Measurements from ENCODE around the gene ALDOA. TPM values are rescaled to one million over a fixed set of nuclear protein-coding genes. Genes with fewer than 3 reads are reported as not detected.
A peak's percentile ranks its signal among the peaks of the same experiment; 100 is the strongest.
"Not testable (repeated sequence)": the region's sequence is repeated elsewhere in the genome, so short reads cannot be mapped to it uniquely, and the experiment has no call there.

ALDOA gene
- polyA plus RNA-seq = 884 TPM

- H3K36me3 Mint-ChIP-seq = peaks cover 4% of the 10 kb centered on the region
- no peaks in the 10 kb centered on the region for H3K9me3 Mint-ChIP-seq
- H3K4me3 Mint-ChIP-seq = peak within 1 kb of the TSS; percentile 95 to 100 (median 100)
- peaks cover 13 to 18% (median 16%) of the 10 kb centered on the region in 3 donors for H3K4me1 Mint-ChIP-seq
- no peaks in the 10 kb centered on the region for H3K27me3 Mint-ChIP-seq
- peak within 1 kb of the TSS; percentile 97 to 100 (median 99) for H3K27ac Mint-ChIP-seq
Measured at GRCh38 chr16:30065102-30065942, at the start of gene ALDOA. TSS of gene ALDOA (plus strand) at chr16:30065760. CDS start at chr16:30066898, 1,138 bp downstream.

DNA sequence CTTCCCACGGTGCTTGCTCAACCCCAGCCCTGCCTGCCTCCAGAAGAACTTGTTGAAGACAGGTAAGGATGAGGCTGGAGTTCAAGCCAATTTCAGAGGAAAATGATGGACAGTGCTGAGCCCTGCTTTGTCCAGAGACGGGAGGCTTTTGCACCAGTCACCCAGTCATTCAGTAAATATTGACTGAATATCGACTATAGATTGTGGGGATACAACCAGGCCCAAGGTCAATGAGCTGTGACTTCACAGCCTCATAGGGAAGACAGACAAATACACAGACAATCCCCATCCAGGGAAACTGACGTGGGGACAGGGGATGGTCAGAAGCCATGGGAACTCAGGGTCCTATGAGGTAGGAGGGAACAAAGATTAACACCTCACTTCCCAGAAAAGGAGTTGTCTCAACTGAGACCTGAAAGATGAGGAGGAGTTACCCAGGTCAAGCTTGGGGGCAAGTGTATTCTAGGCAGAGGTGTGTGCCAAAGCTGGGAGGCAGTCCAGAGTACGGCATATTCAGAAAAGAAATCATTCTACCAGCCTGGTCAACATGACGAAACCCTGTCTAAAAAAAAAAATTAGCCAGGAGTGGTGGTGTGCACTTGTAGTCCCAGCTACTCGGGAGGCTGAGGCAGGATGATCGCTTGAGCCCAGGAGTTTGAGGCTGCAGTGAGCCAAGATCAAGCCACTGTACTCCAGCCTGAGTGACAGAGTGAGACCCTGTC is 48.8 kb upstream of the ALDOA start:
- H3K27ac Mint-ChIP-seq = no peak overlapping the region
- no peak overlapping the region for H3K4me3 Mint-ChIP-seq
- H3K9me3 Mint-ChIP-seq = no peaks in the 10 kb centered on the region
- H3K36me3 Mint-ChIP-seq = no peaks in the 10 kb centered on the region
- peaks cover 0 to 5% (median 5%) of the 10 kb centered on the region in 3 donors for H3K4me1 Mint-ChIP-seq
- peaks cover 11% of the 10 kb centered on the region for H3K27me3 Mint-ChIP-seq

DNA sequence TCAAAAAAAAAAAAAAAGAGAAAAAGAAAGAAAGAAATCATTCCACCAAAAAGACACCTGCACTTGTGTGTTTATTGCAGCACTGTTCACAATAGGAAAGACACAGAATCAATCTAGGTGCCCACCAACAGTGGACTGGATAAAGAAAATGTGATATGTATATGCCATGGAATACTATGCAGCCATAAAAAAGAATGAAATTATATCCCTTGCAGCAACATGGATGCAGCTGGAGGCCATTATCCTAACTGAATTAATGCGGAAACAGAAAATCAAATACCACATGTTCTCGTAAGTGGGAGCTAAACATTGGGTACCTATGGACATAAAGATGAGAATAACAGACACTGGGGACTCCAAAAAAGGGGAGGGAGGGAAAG is 48.3 kb upstream of the ALDOA start:
- H3K36me3 Mint-ChIP-seq = no peaks in the 10 kb centered on the region
- no peaks in the 10 kb centered on the region for H3K9me3 Mint-ChIP-seq
- H3K4me3 Mint-ChIP-seq = no peak overlapping the region
- no peak overlapping the region for H3K27ac Mint-ChIP-seq
- peaks cover 6% of the 10 kb centered on the region for H3K27me3 Mint-ChIP-seq
- peaks cover 0 to 4% (median 3%) of the 10 kb centered on the region in 3 donors for H3K4me1 Mint-ChIP-seq

DNA sequence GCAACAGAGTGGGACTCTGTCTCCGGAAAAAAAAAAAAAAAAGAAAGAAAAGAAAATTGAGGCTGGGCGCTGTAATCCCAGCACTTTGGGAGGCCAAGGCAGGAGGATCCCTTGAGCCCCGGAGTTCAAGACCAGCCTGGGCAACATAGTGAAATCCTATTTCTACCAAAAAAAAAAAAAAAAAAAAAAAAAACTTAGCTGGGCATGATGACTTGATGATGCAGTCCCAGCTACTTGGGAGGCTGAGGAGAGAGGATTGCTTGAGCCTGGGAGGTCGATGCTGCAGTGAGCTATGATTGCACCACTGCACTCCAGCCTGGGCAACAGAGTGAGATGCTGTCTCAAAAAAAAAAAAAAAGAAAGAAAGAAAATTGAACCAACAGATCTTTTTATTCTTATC is 47.6 kb upstream of the ALDOA start:
- H3K36me3 Mint-ChIP-seq, H3K27me3 Mint-ChIP-seq, H3K4me3 Mint-ChIP-seq, H3K27ac Mint-ChIP-seq, H3K9me3 Mint-ChIP-seq, H3K4me1 Mint-ChIP-seq: not testable (repeated sequence)

DNA sequence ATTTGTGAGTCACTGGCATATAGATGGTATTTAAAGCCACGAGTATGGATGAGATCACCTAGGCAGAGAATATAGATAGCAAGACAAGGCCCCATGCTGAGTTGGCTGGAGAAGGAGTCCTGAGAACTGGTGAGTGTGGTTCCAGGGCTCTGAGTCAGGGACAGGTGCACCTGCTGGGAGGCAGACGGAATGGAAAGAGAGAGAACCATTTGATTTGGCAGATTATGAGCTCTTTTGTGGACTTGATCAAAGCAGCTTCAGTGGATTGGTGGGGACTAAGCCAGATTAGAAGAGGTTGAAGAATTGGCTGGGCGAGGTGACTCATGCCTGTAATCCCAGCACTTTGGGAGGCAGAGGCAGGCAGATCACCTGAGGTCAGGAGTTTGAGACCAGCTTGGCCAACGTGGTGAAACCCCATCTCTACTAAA is 46.8 kb upstream of the ALDOA start:
- Mint-ChIP-seq H3K4me1 (peaks cover 0 to 4% (median 3%) of the 10 kb centered on the region in 3 donors), H3K4me3 (peak overlapping the region in 1 of 4 donors; percentile 5), H3K36me3 (no peaks in the 10 kb centered on the region), H3K9me3 (no peaks in the 10 kb centered on the region), H3K27ac (no peak overlapping the region), H3K27me3 (peaks cover 3% of the 10 kb centered on the region)

DNA sequence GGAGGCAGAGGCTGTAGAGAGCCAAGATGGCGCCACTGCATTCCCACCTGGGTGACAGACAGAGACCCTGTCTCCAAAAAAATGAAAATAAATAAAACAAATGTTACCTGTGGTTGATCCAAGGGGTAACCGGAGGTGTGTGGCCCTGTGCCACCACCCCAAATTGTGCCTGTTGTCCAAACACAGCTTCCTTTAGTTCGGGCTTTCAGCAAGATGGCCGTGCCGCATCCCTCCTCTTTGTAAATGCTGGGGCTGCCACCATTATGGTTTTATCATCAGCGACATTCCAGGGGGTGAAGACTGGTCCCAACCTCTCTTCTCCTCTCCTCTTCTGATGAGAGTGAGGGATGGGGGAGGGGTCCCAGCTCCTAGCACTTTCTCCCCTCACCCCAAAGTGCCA is 42.7 kb upstream of the ALDOA start, which contains the start of gene C16orf92:
TSS of gene C16orf92 (plus strand) at position 312 of the 400 bp plus-strand sequence. CDS start 143 bp downstream, outside the sequence.
- Mint-ChIP-seq H3K9me3 (no peaks in the 10 kb centered on the region), H3K27me3 (peaks cover 21% of the 10 kb centered on the region)

GRCh38 chr16:30023586-30023985 is 42.0 kb upstream of the ALDOA start:
- Mint-ChIP-seq H3K4me3 (no peak overlapping the region), H3K4me1 (peaks cover 0 to 4% (median 3%) of the 10 kb centered on the region in 3 donors), H3K36me3 (peaks cover 1% of the 10 kb centered on the region), H3K27me3 (peaks cover 22% of the 10 kb centered on the region), H3K27ac (no peak overlapping the region), H3K9me3 (no peaks in the 10 kb centered on the region)

More for the DNA sequence above, 42.7 kb upstream of the ALDOA start, which contains the start of gene C16orf92:
- peaks cover 0 to 4% (median 3%) of the 10 kb centered on the region in 3 donors for H3K4me1 Mint-ChIP-seq
- peak within 1 kb of the TSS in 1 of 4 donors; percentile 37 for H3K4me3 Mint-ChIP-seq
- H3K36me3 Mint-ChIP-seq = peaks cover under 1% of the 10 kb centered on the region
- no peak within 1 kb of the TSS for H3K27ac Mint-ChIP-seq

DNA sequence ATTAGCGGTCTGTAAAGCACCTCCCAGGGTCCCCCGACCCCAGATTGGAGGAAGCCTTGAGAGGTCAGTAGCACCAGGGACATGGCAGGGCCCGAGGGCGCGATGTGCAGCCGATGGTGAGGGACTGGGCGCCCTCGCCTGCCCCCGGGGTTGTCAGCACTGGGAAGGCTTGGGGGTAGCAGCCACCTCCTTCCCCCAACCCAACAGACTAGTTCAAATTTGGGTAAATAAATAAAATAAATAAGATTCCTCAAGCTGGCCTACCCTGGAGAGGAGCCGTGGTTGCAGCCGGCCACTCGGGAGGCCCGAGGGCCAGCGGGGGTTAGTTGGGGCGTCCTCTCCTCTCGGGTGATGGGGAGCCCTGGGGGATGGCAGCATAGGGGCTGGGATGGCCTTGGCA is 41.1 kb upstream of the ALDOA start:
- peaks cover 1% of the 10 kb centered on the region for H3K36me3 Mint-ChIP-seq
- no peak overlapping the region for H3K4me3 Mint-ChIP-seq
- no peak overlapping the region for H3K27ac Mint-ChIP-seq
- H3K27me3 Mint-ChIP-seq = peaks cover 29% of the 10 kb centered on the region
- no peaks in the 10 kb centered on the region for H3K9me3 Mint-ChIP-seq
- peaks cover 0 to 4% (median 3%) of the 10 kb centered on the region in 3 donors for H3K4me1 Mint-ChIP-seq

GRCh38 chr16:30025156-30025555 is 40.4 kb upstream of the ALDOA start:
- Mint-ChIP-seq H3K4me3 (no peak overlapping the region), H3K36me3 (peaks cover 1% of the 10 kb centered on the region), H3K4me1 (peaks cover 0 to 5% (median 4%) of the 10 kb centered on the region in 3 donors), H3K9me3 (no peaks in the 10 kb centered on the region), H3K27ac (no peak overlapping the region), H3K27me3 (peaks cover 36% of the 10 kb centered on the region)

DNA sequence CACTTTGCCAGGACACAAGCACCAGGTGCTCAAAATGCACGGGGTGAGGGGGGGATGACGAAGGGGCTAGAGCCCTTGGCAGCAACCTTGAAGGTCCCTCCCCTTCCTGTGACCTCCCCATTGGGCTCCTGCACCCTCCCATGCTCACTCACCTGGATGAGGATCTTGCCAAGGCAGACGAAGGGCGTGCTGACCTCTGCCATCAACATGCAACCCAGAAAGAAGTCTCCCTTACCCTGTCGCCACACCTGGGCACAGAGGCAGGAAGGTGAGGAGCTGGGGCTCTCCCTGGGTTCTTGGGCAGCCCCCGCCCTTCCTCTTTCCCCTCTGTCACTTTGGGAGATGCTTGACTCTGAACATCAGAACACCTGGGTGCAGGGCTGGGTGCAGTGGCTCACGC is 40.0 kb upstream of the ALDOA start:
- H3K9me3 Mint-ChIP-seq = no peaks in the 10 kb centered on the region
- H3K4me1 Mint-ChIP-seq = peaks cover 0 to 7% (median 4%) of the 10 kb centered on the region in 3 donors
- no peak overlapping the region for H3K27ac Mint-ChIP-seq
- no peak overlapping the region for H3K4me3 Mint-ChIP-seq
- H3K36me3 Mint-ChIP-seq = peaks cover 1% of the 10 kb centered on the region
- H3K27me3 Mint-ChIP-seq = peaks cover 38% of the 10 kb centered on the region

GRCh38 chr16:30026449-30026848 is 39.1 kb upstream of the ALDOA start:
- Mint-ChIP-seq H3K4me1 (peaks cover 0 to 4% (median 1%) of the 10 kb centered on the region in 3 donors), H3K36me3 (peaks cover 1% of the 10 kb centered on the region), H3K27me3 (peaks cover 40% of the 10 kb centered on the region), H3K27ac (no peak overlapping the region), H3K9me3 (no peaks in the 10 kb centered on the region), H3K4me3 (no peak overlapping the region)

DNA sequence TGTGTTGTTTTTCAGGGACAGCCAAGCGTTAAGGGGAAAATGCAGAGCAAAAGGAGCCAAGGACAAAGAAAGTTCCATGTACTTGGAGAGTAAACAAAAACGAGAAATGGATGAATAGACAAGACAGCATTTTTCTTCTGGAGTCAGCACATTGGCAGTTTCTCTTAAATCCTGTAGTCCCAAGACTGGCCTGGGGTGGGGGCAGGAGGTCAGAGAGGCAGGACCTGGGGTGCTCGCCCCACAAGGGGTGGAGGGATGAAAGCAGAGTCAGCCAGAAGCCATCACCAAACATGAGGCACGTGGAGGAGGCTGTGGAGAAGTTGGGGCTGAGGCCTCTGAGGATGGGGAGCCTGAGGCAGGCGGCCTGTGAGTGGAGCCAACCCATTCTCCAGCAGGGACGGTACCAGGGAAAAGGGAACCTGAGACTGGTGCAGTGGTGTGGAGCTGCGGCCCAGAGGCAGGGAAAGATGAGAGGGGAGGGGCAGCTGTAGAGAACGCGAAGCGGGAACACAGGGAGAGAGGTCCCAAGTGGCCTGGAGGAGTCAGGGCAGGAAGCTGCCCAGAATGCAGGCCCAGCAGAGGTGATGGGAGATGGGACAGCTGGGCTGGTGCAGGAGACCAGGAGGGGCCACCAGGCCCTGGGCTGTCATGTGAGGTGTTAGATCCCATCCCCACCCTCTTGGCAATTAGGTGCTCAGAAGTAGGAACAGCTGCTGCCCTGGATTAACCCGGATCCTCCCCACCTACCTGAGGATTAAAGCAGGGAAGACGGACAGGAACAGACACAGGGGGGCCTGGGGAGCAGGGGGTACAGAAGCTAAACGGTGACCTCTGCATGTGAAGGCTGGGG is 37.7 kb upstream of the ALDOA start:
- Mint-ChIP-seq H3K4me1 (peaks cover 5 to 6% (median 5%) of the 10 kb centered on the region in 3 donors), H3K4me3 (no peak overlapping the region), H3K36me3 (peaks cover 1% of the 10 kb centered on the region), H3K27me3 (peaks cover 48% of the 10 kb centered on the region), H3K27ac (no peak overlapping the region), H3K9me3 (no peaks in the 10 kb centered on the region)

DNA sequence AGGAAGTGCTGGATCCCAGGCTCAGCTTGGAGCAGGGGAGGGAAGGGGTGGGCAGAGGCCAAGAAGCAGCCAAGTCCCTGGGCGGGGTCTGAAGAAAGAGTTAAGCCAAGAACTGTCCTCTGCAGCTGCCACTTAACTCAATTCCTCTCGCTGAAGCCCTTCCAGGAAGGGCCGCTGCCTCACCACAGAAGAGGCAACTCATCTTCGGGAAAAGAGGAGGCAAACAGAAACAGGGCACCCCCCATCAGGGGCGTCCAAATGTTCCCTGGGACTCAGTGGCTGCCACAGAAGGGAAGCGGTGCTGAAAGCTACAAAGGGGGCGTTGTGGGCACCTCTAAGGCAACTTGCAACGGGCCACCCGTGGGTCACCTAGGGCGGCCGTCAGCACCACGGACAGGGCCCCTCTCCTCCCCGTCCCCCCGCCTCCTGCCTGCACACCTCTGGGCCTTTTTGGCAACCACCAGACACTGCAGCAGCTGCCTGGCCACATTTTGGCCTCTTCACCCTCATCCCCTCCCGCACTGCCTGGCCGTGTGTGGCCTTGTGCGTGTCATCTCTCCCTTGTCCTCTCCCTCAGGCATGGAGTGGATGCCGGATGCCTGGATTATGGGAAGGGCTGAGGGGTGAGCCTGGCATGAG is 37.0 kb upstream of the ALDOA start:
- H3K27me3 Mint-ChIP-seq = peaks cover 52% of the 10 kb centered on the region
- H3K36me3 Mint-ChIP-seq = peaks cover 1% of the 10 kb centered on the region
- no peak overlapping the region for H3K27ac Mint-ChIP-seq
- peaks cover 5 to 6% (median 5%) of the 10 kb centered on the region in 3 donors for H3K4me1 Mint-ChIP-seq
- H3K9me3 Mint-ChIP-seq = no peaks in the 10 kb centered on the region
- no peak overlapping the region for H3K4me3 Mint-ChIP-seq

DNA sequence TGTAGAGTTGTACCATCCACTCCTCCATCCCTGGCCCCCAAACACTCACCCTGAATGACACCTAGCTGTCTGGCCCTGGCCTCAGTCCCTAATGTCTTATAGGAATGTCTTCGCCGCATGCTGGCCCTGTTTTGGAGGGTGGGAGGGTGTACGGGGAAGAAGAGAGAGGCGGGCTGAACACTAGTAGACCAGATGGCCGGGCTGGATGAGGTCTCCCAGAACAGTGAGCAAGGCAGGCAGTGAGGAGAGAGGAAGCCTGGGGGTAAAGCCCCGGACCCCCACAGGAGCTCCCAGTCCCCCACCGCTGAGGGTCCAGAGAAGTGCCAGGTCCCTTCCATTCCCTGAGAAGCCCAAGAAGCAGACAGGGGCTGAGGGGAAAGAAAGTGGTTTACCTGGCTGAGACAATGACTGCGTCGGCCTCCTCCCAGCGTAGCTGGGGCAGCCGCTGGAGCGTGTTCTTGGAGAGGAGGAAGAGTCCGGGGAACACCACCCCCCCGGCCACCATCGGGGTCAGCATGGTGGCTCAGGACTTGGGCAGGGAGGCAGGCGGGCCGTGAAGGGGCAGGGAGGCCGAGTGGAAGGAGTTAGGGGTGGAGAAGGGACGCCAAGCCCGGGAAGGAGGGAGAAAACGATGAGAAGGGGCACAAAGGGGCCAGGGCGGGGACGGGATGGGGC is 35.4 kb upstream of the ALDOA start:
- Mint-ChIP-seq H3K4me3 (peak overlapping the region in 2 of 4 donors; percentile 27 to 84), H3K27me3 (peaks cover 62% of the 10 kb centered on the region), H3K4me1 (peaks cover 5 to 6% (median 5%) of the 10 kb centered on the region in 3 donors), H3K27ac (no peak overlapping the region), H3K9me3 (no peaks in the 10 kb centered on the region), H3K36me3 (peaks cover 1% of the 10 kb centered on the region)
